SK-N-SH treated with all-trans-retinoic acid at 6 μM for 48 hours (cell line): Measurements from ENCODE around the gene ARRDC4.
A peak's percentile ranks its signal among the peaks of the same experiment; 100 is the strongest.

Experiments
- ATAC-seq: fragments of 200-7000 bp; cut with Tn5 transposase; 3 replicates; pipeline ENCODE4 v1.9.1; 2020; ENCODE audit warnings: mild to moderate bottlenecking, moderate library complexity
- BACH2 ChIP-seq: fragments of 250-450 bp; sonication (Bioruptor Pico); IDR thresholded peaks from 2 replicates; pipeline ENCODE4 v1.9.0; 2021; ENCODE audit warnings: mild to moderate bottlenecking, borderline replicate concordance
- CSDC2 ChIP-seq: fragments of 250-450 bp; sonication (Bioruptor Pico); IDR thresholded peaks from 2 replicates; pipeline ENCODE4 v1.5.0; 2020; ENCODE audit warnings: mild to moderate bottlenecking, moderate library complexity
- ESRRG ChIP-seq: fragments of 250-450 bp; sonication (Bioruptor Pico); IDR thresholded peaks from 2 replicates; pipeline ENCODE4 v1.6.1; 2021; ENCODE audit warnings: mild to moderate bottlenecking
- ISL1 ChIP-seq: fragments of 250-450 bp; sonication (Bioruptor Pico); IDR thresholded peaks from 2 replicates; pipeline ENCODE4 v2.1.2; 2022; ENCODE audit warnings: mild to moderate bottlenecking, moderate library complexity
- OSR1 ChIP-seq: fragments of 250-450 bp; sonication (Bioruptor Pico); IDR thresholded peaks from 2 replicates; pipeline ENCODE4 v1.8.0; 2022; ENCODE audit warnings: moderate library complexity, mild to moderate bottlenecking, inconsistent platforms
- PPARA ChIP-seq: fragments of 250-450 bp; sonication (Bioruptor Pico); IDR thresholded peaks from 2 replicates; pipeline ENCODE4 v1.5.0; 2020; ENCODE audit warnings: mild to moderate bottlenecking, borderline replicate concordance
- RARB ChIP-seq: fragments of 250-450 bp; sonication (Bioruptor Pico); IDR thresholded peaks from 2 replicates; pipeline ENCODE4 v1.8.0; 2021; ENCODE audit warnings: mild to moderate bottlenecking, moderate library complexity
- SNAI2 ChIP-seq: fragments of 250-450 bp; sonication (Bioruptor Pico); IDR thresholded peaks from 2 replicates; pipeline ENCODE4 v1.5.0; 2020; ENCODE audit warnings: mild to moderate bottlenecking, moderate library complexity
- TOX ChIP-seq: fragments of 250-450 bp; sonication (Bioruptor Pico); IDR thresholded peaks from 2 replicates; pipeline ENCODE4 v1.8.0; 2021; ENCODE audit warnings: mild to moderate bottlenecking, moderate library complexity, borderline replicate concordance
- ZC3H10 ChIP-seq: fragments of 250-450 bp; sonication (Bioruptor Pico); IDR thresholded peaks from 2 replicates; pipeline ENCODE4 v1.5.1; 2021; ENCODE audit warnings: mild to moderate bottlenecking, moderate library complexity
- ZFP3 ChIP-seq: fragments of 250-450 bp; sonication (Bioruptor Pico); IDR thresholded peaks from 2 replicates; pipeline ENCODE4 v1.5.0; 2020; ENCODE audit warnings: mild to moderate bottlenecking, moderate library complexity
- ZFP30 ChIP-seq: fragments of 450-650 bp; formaldehyde crosslinking; IDR thresholded peaks from 2 replicates; pipeline ENCODE4 v1.5.0; 2022; ENCODE audit warnings: mild to moderate bottlenecking, moderate library complexity
- ZNF70 ChIP-seq: fragments of 450-650 bp; formaldehyde crosslinking; IDR thresholded peaks from 2 replicates; pipeline ENCODE4 v1.5.0; 2020; ENCODE audit warnings: mild to moderate bottlenecking, moderate library complexity
- ZNF8 ChIP-seq: fragments of 450-650 bp; formaldehyde crosslinking; IDR thresholded peaks from 2 replicates; pipeline ENCODE4 v1.5.0; 2020; ENCODE audit warnings: mild to moderate bottlenecking, moderate library complexity
- TF ChIP-seq, protein P1 (sequence below): fragments of 250-450 bp; sonication (Bioruptor Pico); IDR thresholded peaks from 2 replicates; pipeline ENCODE4 v1.5.1; 2020; ENCODE audit warnings: low read depth, mild to moderate bottlenecking, moderate library complexity
- TF ChIP-seq, protein P2 (sequence below): fragments of 250-450 bp; sonication (Bioruptor Pico); IDR thresholded peaks from 2 replicates; pipeline ENCODE4 v1.5.0; 2020; ENCODE audit warnings: mild to moderate bottlenecking, moderate library complexity
- TF ChIP-seq, protein P3 (sequence below): fragments of 250-450 bp; sonication (Bioruptor Pico); IDR thresholded peaks from 2 replicates; pipeline ENCODE4 v1.5.1; 2021; ENCODE audit warnings: mild to moderate bottlenecking, moderate library complexity
- TF ChIP-seq, protein P4 (sequence below): fragments of 250-450 bp; sonication (Bioruptor Pico); IDR thresholded peaks from 2 replicates; pipeline ENCODE4 v1.8.0; 2021; ENCODE audit warnings: low read depth, mild to moderate bottlenecking, moderate library complexity, borderline replicate concordance

Gene ARRDC4

DNA sequence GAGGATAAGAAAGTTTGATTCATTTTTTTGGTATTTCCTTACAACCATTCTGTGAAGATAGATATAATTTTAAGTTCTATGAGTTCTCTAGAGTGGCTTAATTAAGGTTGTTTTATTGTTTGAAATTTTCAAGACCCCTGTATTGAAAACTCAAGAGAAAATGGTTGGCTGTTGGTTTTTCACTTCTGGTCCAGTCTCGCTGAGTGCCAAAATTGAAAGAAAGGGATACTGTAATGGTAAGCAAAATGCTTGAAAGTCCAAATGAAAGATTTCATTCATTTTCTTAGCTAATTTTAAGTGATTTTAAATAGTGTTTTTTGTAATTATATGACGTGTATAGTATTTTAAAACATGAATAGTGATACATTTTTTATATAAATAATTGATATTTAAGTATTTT lies 7.4 kb downstream of the ARRDC4 start:
- TF ChIP-seq ISL1 (CRISPR knock-in tag) (no peak), ZFP30 (CRISPR knock-in tag) (no peak), BACH2 (CRISPR knock-in tag) (no peak), OSR1 (CRISPR knock-in tag) (no peak), ESRRG (no peak), ZC3H10 (CRISPR knock-in tag) (no peak), RARB (CRISPR knock-in tag) (no peak), PPARA (no peak), ZNF70 (no peak)
- TF ChIP-seq, protein P1, sequence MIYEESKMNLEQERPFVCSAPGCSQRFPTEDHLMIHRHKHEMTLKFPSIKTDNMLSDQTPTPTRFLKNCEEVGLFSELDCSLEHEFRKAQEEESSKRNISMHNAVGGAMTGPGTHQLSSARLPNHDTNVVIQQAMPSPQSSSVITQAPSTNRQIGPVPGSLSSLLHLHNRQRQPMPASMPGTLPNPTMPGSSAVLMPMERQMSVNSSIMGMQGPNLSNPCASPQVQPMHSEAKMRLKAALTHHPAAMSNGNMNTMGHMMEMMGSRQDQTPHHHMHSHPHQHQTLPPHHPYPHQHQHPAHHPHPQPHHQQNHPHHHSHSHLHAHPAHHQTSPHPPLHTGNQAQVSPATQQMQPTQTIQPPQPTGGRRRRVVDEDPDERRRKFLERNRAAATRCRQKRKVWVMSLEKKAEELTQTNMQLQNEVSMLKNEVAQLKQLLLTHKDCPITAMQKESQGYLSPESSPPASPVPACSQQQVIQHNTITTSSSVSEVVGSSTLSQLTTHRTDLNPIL (CRISPR knock-in tag) = no peak
- TF ChIP-seq, protein P2, sequence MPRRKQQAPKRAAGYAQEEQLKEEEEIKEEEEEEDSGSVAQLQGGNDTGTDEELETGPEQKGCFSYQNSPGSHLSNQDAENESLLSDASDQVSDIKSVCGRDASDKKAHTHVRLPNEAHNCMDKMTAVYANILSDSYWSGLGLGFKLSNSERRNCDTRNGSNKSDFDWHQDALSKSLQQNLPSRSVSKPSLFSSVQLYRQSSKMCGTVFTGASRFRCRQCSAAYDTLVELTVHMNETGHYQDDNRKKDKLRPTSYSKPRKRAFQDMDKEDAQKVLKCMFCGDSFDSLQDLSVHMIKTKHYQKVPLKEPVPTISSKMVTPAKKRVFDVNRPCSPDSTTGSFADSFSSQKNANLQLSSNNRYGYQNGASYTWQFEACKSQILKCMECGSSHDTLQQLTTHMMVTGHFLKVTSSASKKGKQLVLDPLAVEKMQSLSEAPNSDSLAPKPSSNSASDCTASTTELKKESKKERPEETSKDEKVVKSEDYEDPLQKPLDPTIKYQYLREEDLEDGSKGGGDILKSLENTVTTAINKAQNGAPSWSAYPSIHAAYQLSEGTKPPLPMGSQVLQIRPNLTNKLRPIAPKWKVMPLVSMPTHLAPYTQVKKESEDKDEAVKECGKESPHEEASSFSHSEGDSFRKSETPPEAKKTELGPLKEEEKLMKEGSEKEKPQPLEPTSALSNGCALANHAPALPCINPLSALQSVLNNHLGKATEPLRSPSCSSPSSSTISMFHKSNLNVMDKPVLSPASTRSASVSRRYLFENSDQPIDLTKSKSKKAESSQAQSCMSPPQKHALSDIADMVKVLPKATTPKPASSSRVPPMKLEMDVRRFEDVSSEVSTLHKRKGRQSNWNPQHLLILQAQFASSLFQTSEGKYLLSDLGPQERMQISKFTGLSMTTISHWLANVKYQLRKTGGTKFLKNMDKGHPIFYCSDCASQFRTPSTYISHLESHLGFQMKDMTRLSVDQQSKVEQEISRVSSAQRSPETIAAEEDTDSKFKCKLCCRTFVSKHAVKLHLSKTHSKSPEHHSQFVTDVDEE (CRISPR knock-in tag) = no peak
- ATAC-seq = no peak

DNA sequence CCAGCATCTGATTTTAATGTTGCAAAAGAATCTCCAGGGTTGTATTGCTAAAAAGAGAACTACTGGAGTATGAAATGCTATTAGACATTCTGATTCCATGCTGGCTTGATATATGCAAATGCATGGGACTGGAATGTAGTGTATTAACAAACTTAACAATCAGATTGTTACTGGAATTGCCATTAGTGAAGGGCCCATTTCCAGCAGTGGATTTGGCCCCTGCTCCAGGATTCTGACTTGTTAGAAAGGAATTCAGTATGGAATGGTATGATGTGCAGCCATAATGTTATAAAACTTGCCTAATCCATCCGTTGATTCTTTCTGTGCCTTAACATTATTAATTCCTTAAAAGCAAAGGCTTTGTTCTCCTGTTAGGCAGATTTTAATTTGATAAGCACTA lies 7.9 kb downstream of the ARRDC4 start:
- TF ChIP-seq PPARA (no peak), TOX (no peak), ISL1 (CRISPR knock-in tag) (peak; percentile 84)
- ATAC-seq = peak; percentile 91

DNA sequence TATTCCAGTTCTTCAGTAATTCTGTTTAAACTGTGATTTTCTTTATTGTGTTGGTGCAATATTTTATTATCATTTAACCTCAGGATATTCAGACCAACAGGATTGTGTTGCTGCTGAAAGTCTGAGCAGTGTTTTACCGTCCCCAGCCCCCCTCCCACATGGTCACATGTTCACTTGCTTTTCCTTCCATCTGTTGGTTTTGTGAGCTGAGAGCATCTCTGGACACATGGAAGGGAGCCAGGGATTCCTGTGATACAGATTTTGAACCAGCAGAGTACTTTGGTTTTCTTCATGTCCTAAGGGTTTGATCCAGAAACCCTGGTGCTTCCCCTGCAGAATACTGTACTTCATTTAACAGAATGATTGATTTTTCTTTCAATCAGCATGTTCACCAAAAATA lies 11.9 kb downstream of the ARRDC4 start:
- no peak for TF ChIP-seq TOX
- TF ChIP-seq SNAI2 = no peak
- TF ChIP-seq, protein P1 (CRISPR knock-in tag) = no peak
- TF ChIP-seq ZFP3 (CRISPR knock-in tag) = no peak
- TF ChIP-seq ISL1 (CRISPR knock-in tag) = no peak
- no peak for TF ChIP-seq ZNF70
- TF ChIP-seq ZC3H10 (CRISPR knock-in tag) = no peak
- TF ChIP-seq, protein P3, sequence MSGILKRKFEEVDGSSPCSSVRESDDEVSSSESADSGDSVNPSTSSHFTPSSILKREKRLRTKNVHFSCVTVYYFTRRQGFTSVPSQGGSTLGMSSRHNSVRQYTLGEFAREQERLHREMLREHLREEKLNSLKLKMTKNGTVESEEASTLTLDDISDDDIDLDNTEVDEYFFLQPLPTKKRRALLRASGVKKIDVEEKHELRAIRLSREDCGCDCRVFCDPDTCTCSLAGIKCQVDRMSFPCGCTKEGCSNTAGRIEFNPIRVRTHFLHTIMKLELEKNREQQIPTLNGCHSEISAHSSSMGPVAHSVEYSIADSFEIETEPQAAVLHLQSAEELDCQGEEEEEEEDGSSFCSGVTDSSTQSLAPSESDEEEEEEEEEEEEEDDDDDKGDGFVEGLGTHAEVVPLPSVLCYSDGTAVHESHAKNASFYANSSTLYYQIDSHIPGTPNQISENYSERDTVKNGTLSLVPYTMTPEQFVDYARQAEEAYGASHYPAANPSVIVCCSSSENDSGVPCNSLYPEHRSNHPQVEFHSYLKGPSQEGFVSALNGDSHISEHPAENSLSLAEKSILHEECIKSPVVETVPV (CRISPR knock-in tag) = no peak
- TF ChIP-seq, protein P4, sequence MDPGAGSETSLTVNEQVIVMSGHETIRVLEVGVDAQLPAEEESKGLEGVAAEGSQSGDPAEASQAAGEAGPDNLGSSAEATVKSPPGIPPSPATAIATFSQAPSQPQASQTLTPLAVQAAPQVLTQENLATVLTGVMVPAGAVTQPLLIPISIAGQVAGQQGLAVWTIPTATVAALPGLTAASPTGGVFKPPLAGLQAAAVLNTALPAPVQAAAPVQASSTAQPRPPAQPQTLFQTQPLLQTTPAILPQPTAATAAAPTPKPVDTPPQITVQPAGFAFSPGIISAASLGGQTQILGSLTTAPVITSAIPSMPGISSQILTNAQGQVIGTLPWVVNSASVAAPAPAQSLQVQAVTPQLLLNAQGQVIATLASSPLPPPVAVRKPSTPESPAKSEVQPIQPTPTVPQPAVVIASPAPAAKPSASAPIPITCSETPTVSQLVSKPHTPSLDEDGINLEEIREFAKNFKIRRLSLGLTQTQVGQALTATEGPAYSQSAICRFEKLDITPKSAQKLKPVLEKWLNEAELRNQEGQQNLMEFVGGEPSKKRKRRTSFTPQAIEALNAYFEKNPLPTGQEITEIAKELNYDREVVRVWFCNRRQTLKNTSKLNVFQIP (CRISPR knock-in tag) = no peak

DNA sequence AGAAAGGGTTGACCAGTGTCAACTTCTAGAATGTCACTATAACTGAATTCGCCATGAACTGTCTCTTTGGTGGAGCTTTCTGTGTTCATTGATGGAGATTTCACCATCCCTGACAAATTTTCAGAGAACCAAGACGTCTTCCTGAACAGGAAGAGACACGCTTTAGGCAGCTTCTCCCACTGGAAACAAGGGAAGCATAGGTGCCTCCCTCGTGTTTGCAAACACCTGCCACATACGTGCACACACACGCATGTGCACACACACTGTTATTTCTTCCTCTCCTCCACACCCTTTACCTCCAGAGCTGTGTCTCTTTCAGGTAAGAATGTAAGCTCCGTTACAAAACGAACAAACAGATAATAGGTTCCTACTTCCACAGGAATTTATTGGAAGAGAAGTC lies 15.6 kb downstream of the ARRDC4 start:
- no peak for ATAC-seq
- TF ChIP-seq ZFP3 (CRISPR knock-in tag) (no peak), ZNF8 (CRISPR knock-in tag) (no peak), ZNF70 (no peak), CSDC2 (CRISPR knock-in tag) (no peak)
- TF ChIP-seq, protein P1 (CRISPR knock-in tag) = no peak
- TF ChIP-seq, all 23 proteins: peak for 0

More for the DNA sequence above, 11.9 kb downstream of the ARRDC4 start:
- ATAC-seq = no peak
